Measurements from ENCODE around the gene STRN3.
A peak's percentile ranks its signal among the peaks of the same experiment; 100 is the strongest.
"Not testable (repeated sequence)": the region's sequence is repeated elsewhere in the genome, so short reads cannot be mapped to it uniquely, and the experiment has no call there.

Gene STRN3

DNA sequence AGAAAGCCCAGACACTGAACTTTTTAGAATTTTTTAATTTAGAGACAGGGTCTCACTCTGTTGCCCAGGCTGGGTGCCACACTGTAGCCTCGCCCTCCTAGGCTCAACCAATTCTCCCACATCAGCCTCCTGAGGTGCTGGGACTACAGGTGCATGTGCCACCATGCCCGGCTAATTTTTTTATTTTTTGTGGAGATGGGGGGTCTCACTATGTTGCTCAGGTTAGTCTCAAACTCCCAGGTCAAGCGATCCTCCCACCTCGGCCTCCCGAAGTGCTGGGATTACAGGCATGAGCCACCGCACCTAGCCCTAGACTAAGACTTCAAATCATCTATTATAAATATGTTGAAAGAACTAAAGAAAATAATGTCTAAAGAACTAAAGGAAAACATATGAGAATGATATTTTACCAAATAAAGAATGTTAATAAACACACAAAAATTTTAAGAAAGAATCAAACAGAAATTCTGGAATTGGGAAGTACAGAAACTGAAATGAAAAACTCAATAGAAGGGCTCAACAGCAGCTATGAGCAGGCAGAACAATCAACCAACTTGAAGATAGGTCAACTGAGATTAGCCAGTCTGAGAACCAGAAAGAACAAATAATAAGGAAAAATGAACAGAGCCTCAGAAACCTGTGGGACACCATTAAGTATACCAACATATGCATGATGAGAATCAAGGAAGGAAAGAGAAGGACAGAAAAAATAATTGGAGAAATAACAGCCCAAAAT is 27.0 kb downstream of the STRN3 start:
- ATAC-seq: no peak

DNA sequence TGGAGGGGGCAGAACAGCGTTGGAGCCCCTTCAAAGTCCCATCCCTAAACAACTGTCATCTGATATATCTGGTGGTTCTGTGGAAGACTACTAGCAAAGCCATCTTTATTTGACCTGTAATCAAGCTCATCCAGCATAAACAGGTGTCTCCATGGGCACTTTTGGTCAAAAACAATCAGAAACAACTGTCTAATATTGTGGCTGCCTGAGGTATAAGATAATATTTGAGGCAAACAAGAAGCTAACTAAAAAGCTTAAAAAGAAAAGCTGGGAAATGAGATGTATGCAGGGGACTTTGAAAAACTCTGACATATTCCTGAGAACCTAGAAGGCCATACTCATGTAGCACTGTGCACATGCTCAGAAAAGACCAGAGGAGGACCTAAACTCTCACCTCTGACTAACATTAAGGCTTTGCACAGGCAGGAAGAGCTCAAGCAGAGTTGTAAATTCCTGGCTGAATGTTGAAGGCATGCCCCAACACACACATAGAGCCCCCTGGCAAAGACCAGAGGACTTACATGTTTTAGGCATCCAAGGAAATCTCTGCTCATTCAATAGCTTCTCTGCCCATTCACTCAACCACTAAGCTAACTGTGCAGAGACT is 28.0 kb downstream of the STRN3 start:
- ATAC-seq: no peak

DNA sequence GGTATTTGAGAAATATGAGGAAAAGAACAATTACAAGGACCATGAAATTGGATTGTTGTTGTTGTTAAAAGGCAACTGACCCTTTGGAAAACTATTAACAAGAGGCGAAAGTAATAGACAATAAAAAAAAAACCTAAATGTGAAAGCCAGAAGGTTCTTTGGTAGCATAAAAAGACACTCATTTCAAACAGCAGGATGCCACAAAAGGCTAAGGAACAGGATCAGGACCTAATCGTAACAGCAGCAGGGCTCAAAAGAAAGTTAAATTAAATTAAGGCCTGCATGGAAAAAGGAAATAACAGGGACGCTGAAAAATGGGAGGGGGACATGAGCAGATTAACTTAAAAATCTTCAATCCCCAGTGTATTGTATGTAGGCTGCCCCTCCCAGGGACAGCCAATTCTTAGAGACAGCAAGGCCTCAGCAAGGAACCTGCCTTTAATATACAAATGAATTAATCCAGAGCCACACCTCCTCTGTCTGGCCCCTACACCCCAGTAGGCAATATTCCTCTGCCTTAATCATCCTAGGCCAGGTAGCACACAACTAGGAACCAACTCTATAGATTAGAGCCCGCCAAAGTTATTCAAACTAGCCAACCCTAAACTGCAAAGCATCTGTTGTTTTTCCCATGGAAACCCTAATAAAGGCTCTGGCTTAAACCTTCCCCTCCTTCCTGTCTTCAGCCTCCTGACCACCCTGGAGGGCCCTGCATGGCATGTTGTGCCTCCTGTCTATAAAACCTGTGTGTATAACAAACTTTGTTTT is 29.1 kb downstream of the STRN3 start:
- ATAC-seq: no peak

DNA sequence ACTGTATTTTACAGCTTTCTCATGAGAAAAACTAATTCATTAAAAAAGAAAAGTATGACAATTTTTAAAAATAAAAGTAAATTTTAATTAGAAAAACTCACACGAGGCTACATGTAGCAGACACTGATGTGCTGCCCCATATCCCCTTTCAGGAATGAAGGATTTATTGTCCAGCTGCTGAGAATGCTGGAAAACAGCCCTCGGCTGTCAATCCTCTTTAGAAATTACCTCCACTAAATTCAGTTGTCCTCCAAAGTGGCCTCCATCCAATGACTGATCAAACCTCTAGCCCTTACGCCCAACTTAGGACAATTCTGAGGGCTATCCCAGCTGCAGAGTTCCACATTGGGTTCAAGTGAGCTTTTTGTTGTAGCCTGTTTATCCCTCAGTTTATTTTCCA is 30.5 kb downstream of the STRN3 start:
- no peak for ATAC-seq

DNA sequence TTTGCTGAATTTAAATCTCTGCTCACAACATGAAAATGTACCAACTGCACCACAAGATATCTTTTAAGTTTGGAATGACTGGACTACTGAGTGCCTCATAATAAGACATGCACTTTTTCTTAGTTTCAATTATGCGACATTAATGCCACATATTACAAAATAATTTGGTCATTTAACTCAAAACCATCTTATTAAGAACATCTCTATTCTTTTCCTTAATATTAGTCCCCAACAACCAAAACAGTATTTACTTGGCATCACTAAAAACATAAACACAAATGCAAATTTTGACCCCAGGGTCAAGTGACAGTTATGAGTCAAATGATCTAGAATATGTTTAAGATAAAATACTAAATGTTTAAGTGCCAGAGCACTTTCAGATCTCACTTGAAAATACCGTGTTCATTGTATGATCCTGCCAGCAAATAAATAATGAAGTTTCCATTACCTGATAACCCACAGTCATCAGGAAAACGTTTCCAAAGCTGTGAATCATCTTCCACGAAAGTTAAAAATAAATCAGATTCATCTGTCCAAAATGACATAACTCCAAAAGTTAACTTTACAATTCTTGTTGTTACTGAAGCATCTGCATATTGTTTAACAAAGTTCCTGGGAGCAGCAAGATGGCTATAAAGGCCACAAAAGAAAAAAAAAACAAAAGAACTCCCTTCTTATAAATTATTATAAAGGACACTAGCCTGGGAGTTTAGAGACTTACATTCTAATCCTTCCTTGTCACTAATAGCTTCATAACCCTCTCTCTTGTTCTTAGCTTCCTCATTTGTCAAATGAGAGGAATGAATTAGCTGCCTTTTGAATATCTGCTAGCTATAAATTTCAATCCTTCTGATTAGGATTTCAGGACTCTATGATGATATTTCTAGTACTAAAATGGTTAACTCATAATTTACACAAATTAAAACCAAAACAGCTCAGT is 31.2 kb downstream of the STRN3 start:
- ATAC-seq: peak; percentile 77 to 82

DNA sequence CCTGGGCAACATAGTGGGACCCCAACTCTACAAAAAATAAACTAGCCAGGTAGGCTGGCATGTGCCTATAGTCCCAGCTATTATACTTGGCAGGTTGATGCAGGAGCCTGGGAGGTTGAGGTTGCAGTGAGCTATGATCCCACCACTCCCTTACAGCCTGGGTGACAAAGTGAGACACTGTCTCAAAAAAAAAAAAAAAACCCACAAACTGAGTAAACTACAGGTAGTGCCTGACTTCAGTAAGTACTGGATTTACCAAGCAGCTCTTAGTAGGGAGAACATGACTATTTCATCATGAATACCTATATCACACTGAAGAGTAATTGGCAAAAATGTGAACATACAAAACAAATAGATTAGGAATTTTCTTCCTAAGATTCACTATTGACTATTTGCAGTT is 33.1 kb downstream of the STRN3 start:
- peak; percentile 52 to 61 for ATAC-seq

DNA sequence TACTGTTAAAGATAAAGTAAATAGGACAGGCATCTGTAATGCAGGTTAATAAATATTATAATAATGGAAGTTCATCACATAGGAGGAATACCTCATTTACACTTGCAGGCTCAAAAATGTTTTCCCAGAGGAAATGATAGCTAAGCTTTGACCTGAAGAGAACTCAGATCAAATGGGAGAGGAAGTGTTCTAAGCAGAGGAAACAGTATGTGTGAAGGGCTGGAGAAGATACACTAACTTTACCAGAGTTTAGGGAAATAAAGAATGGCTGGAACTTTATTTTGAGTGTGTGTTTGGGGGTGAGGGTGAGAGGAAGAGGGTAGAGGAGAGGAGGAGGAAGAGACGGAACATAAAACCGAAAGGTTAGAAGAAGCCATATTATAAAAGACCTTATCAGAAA is 34.8 kb downstream of the STRN3 start:
- ATAC-seq: no peak

DNA sequence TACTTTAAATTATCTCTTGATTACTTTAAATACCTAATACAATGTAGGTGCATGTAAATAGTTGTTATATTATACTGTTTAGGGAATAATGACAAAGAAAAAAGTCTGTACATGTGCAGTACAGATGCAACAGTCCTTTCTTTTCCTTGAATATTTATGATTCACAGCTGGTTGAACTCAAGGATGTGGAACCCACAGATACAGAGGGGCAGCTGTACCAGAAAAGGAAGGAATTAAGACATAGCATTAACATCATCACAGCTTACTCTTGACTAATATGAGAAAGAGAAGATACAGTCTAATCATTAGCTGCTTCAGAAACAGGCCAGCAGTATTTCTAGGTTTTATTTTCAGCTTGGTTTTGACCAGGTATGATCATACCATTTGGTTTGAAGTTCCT is 35.4 kb downstream of the STRN3 start:
- ATAC-seq: no peak

DNA sequence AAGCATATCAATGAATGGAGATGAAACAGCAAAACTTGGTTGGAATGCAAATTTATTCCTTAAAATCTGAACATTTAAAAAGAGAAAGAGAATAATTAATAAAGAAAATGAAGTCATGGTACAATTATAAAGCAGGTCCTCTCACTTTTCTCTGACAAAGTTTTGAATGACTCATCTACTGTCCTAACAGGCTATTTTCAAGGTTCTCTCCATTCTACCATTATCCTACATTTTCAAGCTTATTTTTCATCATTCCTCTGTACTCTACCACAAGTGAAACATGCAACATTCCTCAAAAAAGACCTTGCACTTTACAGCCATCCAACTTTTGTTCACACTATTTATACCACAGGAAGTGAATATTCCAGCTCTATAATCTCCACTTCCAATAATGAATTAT is 37.7 kb downstream of the STRN3 start:
- ATAC-seq: no peak

DNA sequence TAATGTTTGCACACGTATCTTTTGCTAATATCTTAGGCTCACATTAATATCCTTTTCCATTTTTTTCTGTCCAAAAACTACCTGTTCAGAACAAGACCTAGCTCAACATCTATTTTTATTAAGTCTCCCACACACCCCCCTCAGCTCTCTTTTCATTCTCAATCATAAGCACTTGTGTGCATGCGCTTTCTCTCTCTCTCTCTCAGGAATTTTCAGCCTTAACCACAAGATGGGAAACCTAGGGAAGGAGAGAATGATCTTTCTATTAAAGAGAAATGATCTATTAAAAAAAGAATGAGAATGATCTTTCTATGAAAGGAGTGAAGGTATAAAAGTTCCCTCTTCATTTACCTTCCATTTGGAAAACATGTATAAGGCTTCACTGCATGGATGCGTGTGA is 40.4 kb downstream of the STRN3 start:
- ATAC-seq: no peak

DNA sequence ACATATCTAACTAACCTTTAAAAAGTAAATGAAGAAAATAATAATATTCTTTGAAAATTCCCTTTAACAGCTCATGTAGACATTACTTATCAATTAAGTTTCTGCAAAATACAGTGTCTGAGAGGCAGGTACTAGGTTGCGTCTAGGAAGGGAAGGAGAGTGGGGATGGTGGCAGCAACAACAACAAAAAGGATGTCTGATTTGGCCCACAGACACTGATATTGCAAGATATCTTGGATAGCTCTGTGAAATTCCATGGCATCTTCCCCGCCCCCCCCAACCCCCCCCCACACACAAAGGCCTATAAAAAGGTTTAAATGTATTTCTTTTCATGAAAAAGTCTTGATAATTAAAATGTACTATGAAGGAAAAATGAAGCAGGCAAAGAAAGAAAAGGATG is 42.3 kb downstream of the STRN3 start:
- ATAC-seq: no peak

DNA sequence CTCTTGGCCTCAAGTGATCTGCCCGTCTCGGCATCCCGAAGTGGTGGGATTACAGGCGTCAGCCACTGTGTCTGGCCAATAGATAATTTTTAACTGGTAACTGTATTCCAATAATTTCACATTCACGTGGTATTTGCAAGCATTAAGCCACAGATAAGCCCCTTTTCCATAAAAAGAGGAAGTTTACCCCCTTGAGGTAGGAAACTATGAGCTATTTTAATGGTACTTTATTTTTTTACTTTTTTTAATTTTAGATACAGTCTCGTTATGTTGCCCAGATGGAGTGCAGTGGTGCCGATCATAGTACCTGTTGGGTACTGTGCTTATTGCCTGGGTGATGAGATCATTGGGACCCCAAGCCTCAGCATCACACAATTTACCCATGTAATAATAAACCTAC is 43.6 kb downstream of the STRN3 start:
- ATAC-seq: no peak

DNA sequence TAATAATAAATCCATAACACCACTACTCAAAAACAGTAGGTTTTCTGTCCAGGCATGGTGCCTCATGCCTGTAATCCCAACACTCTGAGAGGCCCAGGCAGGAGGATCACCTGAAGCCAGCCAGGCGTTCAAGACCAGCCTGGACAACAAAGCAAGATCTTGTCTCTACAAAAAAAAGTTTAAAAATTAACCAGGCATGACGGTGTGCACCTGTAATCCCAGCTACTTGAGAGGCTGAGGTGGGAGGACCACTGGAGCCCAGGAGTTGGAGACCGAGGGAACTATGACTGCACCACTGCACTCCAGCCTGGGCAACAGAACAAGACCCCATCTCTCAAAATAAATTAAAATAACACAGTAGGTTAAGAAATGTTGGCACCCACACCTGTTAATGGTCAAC is 45.2 kb downstream of the STRN3 start:
- ATAC-seq: no peak

DNA sequence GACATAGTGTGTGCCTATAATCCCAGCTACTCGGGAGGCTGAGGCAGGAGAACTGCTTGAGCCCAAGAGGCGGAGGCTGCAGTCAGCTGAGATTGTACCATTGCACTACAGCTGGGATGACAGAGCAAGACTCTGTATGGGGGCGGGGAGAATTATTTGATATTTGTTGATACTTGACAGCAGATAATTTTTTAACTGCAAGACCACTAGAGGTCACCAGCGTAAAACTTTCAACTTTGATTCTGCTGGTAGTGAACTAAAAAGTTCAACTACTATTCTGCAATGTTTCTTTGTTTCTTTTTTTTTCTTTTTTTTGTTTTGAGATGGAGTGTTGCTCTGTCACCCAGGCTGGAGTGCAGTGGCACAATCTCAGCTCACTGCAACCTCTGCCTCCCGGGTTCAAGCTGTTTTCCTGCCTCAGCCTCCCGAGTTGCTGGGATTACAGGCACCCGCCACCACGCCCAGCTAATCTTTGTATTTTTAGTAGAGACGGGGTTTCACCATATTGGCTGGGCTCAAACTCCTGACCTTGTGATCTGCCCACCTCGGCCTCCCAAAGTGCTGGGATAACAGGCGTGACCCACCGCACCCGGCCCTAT is 46.0 kb downstream of the STRN3 start:
- peak; percentile 77 to 81 for ATAC-seq

DNA sequence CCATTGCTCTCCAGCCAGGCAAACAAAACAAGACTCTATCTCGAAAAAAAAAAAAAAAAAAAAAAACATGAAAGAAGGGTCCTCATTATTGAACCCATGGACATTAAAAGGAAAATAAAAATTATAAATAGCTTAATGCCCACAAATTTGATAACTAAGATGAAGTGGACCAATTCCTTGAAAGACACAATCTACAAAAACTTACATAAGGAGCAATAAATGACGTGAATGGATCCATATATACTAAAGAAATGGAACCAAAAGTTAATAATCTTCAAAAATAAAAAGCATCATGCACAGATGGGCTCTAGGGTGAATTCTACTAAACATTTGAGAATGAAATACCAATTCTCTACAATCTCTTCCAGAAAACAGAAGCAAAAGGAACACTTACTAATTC is 48.4 kb downstream of the STRN3 start:
- ATAC-seq: no peak

DNA sequence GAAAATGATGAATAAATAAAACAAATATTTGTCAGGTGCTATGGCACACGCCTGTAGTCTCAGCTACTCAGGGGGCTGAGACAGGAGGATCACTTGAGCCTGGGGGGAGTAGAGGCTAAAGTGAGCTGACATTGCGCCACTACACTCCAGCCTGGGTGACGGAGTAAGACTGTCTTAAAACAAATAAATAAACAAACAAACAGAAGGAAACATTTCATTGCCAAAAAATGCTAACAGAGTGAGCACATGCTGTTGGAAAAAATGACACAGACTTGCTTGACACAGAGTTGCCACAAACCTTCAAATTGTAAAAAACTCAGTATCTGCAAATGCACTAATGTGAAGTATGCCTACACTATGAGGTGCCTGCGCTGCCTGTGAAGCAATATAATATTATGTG is 51.6 kb downstream of the STRN3 start:
- no peak for ATAC-seq

DNA sequence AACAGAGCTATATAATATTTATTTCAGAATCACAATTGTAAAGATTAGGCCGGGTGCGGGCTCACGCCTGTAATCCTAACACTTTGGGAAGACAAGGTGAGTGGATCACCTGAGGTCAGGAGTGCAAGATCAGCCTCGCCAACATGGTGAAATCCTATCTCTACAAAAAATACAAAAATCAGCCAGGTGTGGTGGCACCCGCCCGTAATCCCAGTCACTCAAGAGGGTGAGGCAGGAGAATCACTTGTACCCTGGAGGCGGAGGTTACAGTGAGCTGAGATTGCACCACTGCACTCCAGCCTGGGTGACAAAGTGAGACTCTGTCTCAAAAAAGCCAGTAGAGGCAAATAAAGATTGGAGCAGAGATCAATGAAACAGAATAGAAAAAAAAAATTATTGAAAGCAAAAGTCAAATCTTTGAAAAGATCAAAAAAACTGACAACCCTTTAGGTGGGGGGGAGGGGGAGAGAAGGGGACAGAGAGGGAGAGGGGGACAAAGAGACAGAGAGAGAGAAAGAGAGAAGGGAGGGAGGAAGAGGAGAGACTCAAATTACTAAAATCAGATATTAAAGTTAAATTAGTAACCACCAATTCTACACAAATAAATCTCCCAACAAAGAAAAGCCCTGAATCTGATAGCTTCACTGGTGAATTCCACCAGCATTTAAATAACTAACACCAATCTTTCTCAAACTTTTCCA is 53.1 kb downstream of the STRN3 start:
- no peak for ATAC-seq

DNA sequence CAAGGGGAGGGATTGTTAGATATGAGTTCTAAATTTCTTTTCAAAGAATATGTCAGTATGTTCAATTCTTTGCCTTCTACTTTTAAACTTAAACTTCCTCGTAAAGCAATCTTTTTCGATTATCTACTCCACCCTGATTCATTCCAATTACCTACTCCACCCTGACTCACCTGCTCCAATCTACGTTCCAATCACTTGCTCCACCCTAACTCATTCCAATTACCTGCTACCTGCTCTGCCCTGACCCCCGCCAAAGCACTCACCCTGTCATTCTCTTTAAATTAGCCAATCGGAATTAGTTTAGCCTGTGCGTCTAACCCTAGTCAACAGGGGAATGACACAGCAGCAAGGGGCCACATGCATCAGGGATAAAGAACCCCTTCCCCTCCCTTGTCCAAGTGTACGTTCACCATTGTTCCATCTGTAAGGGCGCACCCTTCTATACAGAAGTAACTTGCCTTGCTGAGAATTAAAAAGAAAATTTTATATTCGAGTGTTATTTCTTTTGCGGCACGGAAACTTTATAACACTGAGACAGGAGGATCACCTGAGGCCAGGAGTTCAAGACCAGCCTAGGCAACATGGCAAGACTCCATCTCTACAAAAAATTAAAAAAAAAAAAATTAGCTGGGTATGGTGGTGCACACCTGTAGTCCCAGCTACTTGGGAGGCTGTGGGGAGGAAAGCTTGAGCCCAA is 54.0 kb downstream of the STRN3 start:
- ATAC-seq: not testable (repeated sequence)

DNA sequence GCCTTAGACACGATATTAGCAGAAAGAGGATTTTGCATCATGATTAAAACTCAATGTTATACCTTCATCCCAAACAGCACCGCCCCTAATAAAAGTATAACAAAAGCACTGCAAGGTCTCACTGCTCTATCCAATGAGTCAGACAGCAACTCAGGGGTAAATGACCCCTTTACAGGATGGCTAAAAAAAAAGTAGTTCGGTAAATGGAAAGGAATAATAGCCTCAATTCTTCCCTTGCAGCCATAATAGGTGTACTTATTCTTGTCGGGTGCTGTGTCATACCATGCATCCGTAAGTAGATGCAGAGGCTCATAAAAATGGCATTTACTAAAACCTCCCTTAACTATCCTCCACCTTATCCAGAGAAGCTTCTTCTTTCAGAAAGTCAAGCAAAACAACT is 54.6 kb downstream of the STRN3 start:
- ATAC-seq: no peak

DNA sequence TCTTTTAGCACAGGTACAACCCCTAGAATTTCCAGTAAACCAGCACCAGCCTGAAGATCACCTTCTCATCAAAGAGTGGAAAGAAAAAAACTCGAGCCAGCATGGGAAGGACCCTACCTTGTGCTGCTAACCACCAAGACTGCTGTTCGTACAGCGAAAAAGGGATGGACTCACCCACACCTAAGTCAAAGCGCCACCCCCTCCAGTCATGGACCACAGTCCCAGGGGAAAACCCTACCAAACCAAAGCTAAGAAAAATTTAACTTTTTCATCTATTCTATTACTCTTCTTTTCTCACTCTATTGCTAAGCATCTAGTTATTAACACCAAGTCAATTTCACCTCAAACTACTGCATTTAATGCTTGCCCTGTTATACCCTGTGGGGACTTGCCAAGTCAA is 56.4 kb downstream of the STRN3 start:
- peak; percentile 87 to 91 for ATAC-seq

Measured in activated CD4-positive, CD25-positive, alpha-beta regulatory T cell treated with anti-CD3 and anti-CD28 coated beads, Interleukin-2, amount 50 U/mL, for 24 hours (primary cell).